Naive thymus-derived CD8-positive, alpha-beta T cell (primary cell): ENCODE measurements around the gene NTSR2. TPM values are rescaled to one million over a fixed set of nuclear protein-coding genes. Genes with fewer than 3 reads are reported as not detected.

Experiments used
- ATAC-seq, 2 donors: fragments of 150-1000 bp; cut with Tn5 transposase in 1 of 2; sonication (Bioruptor Pico), chemical (Tn5 transposase) in 1 of 2; 1 replicate in 1 of 2; 2 replicates in 1 of 2; pipeline ENCODE4 v1.10.0; 2021; ENCODE audit warnings: mild to moderate bottlenecking in 2 of 2, moderate library complexity in 2 of 2
- POLR2A ChIA-PET: fragments of 350-600 bp; sonication (Branson Sonifier 250); formaldehyde crosslinking; loops from one replicate; lab custom pipeline; 2021; ENCODE audit warnings: antibody characterized with exemption; lab: Charles Lee
- DNase-seq, 10 donors: peaks; one replicate each; pipeline versions ENCODE4 v3.0.0 to v3.0.0-alpha.2; 2020 to 2022
- H3K27ac Mint-ChIP-seq, 10 donors: one replicate each; pipeline ENCODE4 v1.8.0; 2020 to 2022; ENCODE audit warnings: mild to moderate bottlenecking in 10 of 10, mixed read lengths in 10 of 10, moderate library complexity in 4 of 10, inconsistent platforms in 1 of 10
- H3K27me3 Mint-ChIP-seq, 5 donors: one replicate each; pipeline ENCODE4 v1.8.0; 2021 to 2022; ENCODE audit warnings: mixed read lengths in 5 of 5
- H3K36me3 Mint-ChIP-seq, 3 donors: one replicate each; pipeline ENCODE4 v1.8.0; 2020 to 2022; ENCODE audit warnings: mixed read lengths in 3 of 3, mild to moderate bottlenecking in 2 of 3, inconsistent platforms in 1 of 3
- H3K4me1 Mint-ChIP-seq, 4 donors: one replicate each; pipeline ENCODE4 v1.8.0; 2021 to 2022; ENCODE audit warnings: mixed read lengths in 4 of 4
- H3K4me3 Mint-ChIP-seq, 10 donors: one replicate each; pipeline ENCODE4 v1.8.0; 2020 to 2022; ENCODE audit warnings: mild to moderate bottlenecking in 10 of 10, mixed read lengths in 10 of 10, moderate library complexity in 6 of 10, inconsistent platforms in 1 of 10
- H3K9me3 Mint-ChIP-seq, 9 donors: one replicate each; pipeline ENCODE4 v1.8.0; 2020 to 2022; ENCODE audit warnings: mixed read lengths in 9 of 9, mild to moderate bottlenecking in 3 of 9, inconsistent platforms in 1 of 9, moderate library complexity in 1 of 9
- polyA plus RNA-seq, 3 donors: library from polyadenylated mRNA; unstranded; fragments of 300-500 nt; fragmentation: Illumina TruSeq; gene quantifications; one replicate each; pipeline ENCODE4 v1.2.3, GENCODE V29; 2021
- total RNA-seq, 8 experiments: library from RNA in 2 of 8; stranded (reverse) in 2 of 8; gene quantifications; one replicate each; pipeline ENCODE4 v1.2.3 and lab custom pipeline; 2021 to 2026

NTSR2 gene
- total and polyA plus RNA-seq, 5 experiments from 2014 or later, result not detected

DNA sequence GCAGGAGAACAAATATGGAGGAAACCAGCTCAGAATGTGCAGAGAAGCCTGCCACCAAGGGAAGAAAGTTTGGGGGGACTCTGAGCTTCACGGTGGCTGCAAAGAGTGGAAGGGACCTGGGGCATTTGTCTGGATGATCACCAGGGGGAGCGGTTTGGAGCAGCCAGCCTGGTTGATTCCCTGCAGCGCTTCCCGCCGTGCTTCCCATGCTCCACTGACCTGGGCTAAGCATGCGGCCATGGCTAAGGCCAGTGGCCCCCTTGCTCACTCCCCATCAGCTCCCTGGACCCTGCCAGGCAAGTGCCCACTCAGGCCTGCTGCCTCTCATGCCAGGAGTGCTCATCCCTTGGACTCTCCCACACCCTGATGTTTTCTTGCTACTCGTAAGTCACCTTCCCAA, 27.0 kb downstream of the NTSR2 start:
- ATAC-seq (no peak), DNase-seq (no peak)
- no peaks in the 10 kb centered on the region for H3K4me1 Mint-ChIP-seq
- no peak overlapping the region for H3K4me3 Mint-ChIP-seq
- POLR2A ChIA-PET, result no interaction called here
- H3K27ac Mint-ChIP-seq, result no peak overlapping the region
- peaks cover 0 to 6% (median 0%) of the 10 kb centered on the region in 5 donors for H3K27me3 Mint-ChIP-seq
- H3K9me3 Mint-ChIP-seq, result no peaks in the 10 kb centered on the region
- no peaks in the 10 kb centered on the region for H3K36me3 Mint-ChIP-seq

GRCh38 chr2:11640132-11640531, 29.9 kb downstream of the NTSR2 start:
- no peak overlapping the region for H3K4me3 Mint-ChIP-seq
- no peak overlapping the region for H3K27ac Mint-ChIP-seq
- no peaks in the 10 kb centered on the region for H3K9me3 Mint-ChIP-seq
- POLR2A ChIA-PET, result no interaction called here
- H3K36me3 Mint-ChIP-seq, result no peaks in the 10 kb centered on the region
- peaks cover 5 to 15% (median 6%) of the 10 kb centered on the region in 5 donors for H3K27me3 Mint-ChIP-seq
- H3K4me1 Mint-ChIP-seq, result no peaks in the 10 kb centered on the region
- ATAC-seq (no peak), DNase-seq (no peak)

DNA sequence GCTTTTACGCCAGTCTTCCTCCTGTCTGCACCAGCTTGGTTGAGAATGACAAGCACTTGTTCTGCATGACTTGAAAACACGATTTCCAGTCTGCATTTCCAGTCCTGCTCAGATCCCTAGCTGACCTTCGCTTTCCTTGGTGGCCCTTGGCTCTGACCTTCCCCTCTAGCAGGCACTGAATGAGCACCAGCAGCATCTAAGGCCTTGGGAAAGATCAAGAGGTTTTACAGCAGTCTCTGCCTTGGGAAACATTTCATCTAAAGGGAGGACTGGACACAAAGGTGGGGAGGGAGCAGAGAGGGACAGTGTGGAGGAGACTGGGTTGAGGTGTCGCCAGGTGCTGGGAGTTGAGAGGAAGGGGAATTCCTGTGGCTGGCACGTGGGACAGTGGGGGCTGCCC, 30.5 kb downstream of the NTSR2 start:
- peaks cover 5 to 15% (median 6%) of the 10 kb centered on the region in 5 donors for H3K27me3 Mint-ChIP-seq
- H3K9me3 Mint-ChIP-seq, result no peaks in the 10 kb centered on the region
- ATAC-seq, result no peak
- POLR2A ChIA-PET, result no interaction called here
- DNase-seq, result no peak
- no peak overlapping the region for H3K27ac Mint-ChIP-seq
- no peaks in the 10 kb centered on the region for H3K4me1 Mint-ChIP-seq
- H3K4me3 Mint-ChIP-seq, result no peak overlapping the region
- H3K36me3 Mint-ChIP-seq, result no peaks in the 10 kb centered on the region

- Mint-ChIP-seq H3K4me1 (no peaks in the 10 kb centered on the region), H3K36me3 (no peaks in the 10 kb centered on the region), H3K9me3 (no peaks in the 10 kb centered on the region), H3K27me3 (peaks cover 3 to 15% (median 6%) of the 10 kb centered on the region in 5 donors), H3K27ac (no peak overlapping the region), H3K4me3 (no peak overlapping the region)
- POLR2A ChIA-PET, result no interaction called here
- no peak for DNase-seq
- ATAC-seq, result no peak
Observed at GRCh38 chr2:11637546-11637945, 32.4 kb downstream of the NTSR2 start.

- ATAC-seq, result no peak
- no peaks in the 10 kb centered on the region for H3K9me3 Mint-ChIP-seq
- no peak overlapping the region for H3K27ac Mint-ChIP-seq
- POLR2A ChIA-PET, result no interaction called here
- H3K4me1 Mint-ChIP-seq, result no peaks in the 10 kb centered on the region
- no peaks in the 10 kb centered on the region for H3K36me3 Mint-ChIP-seq
- DNase-seq, result no peak
- peaks cover 2 to 15% (median 6%) of the 10 kb centered on the region in 5 donors for H3K27me3 Mint-ChIP-seq
- no peak overlapping the region for H3K4me3 Mint-ChIP-seq
Observed at GRCh38 chr2:11636593-11637295, 33.3 kb downstream of the NTSR2 start.

GRCh38 chr2:11635141-11635540, 34.9 kb downstream of the NTSR2 start:
- H3K27me3 Mint-ChIP-seq, result peaks cover 2 to 15% (median 6%) of the 10 kb centered on the region in 5 donors
- no peak overlapping the region for H3K27ac Mint-ChIP-seq
- POLR2A ChIA-PET, result no interaction called here
- no peak for ATAC-seq
- no peak overlapping the region for H3K4me3 Mint-ChIP-seq
- no peak for DNase-seq
- H3K9me3 Mint-ChIP-seq, result no peaks in the 10 kb centered on the region
- H3K36me3 Mint-ChIP-seq, result no peaks in the 10 kb centered on the region
- no peaks in the 10 kb centered on the region for H3K4me1 Mint-ChIP-seq

GRCh38 chr2:11634584-11634983, 35.4 kb downstream of the NTSR2 start:
- no peaks in the 10 kb centered on the region for H3K36me3 Mint-ChIP-seq
- no peaks in the 10 kb centered on the region for H3K4me1 Mint-ChIP-seq
- peaks cover 2 to 15% (median 6%) of the 10 kb centered on the region in 5 donors for H3K27me3 Mint-ChIP-seq
- POLR2A ChIA-PET, result no interaction called here
- H3K4me3 Mint-ChIP-seq, result no peak overlapping the region
- no peak overlapping the region for H3K27ac Mint-ChIP-seq
- ATAC-seq (no peak), DNase-seq (no peak)
- H3K9me3 Mint-ChIP-seq, result no peaks in the 10 kb centered on the region

DNA sequence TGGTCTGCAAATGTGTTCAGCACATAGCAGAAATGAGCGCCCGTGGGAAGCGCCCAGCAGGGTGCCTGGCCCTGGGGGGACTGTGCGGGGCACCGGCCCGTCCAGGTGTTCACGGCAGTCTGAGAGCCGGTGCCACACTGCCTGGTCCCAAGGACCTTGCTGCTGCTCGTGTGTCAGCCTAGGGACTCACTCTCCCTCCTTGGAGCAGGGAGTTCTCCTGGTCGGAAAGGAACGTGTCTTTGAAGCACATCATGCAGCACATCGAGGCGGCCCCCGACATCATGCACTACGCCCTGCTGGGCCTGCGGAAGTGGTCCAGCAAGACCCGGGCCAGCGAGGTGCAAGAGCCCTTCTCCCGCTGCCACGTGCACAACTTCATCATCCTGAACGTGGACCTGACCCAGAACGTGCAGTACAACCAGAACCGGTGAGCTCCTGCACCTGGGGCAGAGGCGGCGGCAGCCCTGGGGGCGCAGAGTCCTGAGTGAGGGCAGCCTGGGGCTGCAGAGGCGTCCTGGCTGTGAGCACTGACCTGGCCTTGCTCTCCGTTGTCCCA, 36.0 kb downstream of the NTSR2 start:
- H3K4me3 Mint-ChIP-seq, result no peak overlapping the region
- no peaks in the 10 kb centered on the region for H3K9me3 Mint-ChIP-seq
- no peaks in the 10 kb centered on the region for H3K36me3 Mint-ChIP-seq
- peaks cover 2 to 15% (median 6%) of the 10 kb centered on the region in 5 donors for H3K27me3 Mint-ChIP-seq
- H3K27ac Mint-ChIP-seq, result no peak overlapping the region
- DNase-seq (no peak), ATAC-seq (no peak)
- no peaks in the 10 kb centered on the region for H3K4me1 Mint-ChIP-seq
- POLR2A ChIA-PET, result no interaction called here

DNA sequence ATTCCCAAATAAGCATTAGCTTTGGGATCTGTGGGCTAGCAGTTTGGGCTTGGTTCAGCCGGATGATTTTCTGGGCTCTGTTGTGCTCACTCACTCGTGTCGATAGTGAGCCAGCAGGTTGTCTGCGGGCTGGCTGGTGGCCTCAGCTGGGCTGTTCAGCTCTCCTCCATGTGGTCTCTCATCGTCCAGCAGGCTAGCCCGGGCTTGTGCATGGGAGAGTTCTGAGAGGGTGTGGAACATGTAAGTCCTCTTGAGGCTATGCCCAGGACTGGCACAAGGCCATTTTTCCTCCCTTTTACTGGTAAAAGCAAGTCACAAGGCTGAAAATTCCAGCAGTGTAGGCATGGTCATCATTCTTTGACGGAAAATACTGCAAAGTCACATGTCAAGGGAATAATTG, 38.5 kb downstream of the NTSR2 start:
- Mint-ChIP-seq H3K36me3 (peaks cover 0 to 4% (median 0%) of the 10 kb centered on the region in 3 donors), H3K4me3 (no peak overlapping the region), H3K4me1 (no peaks in the 10 kb centered on the region), H3K9me3 (peaks cover 0 to 10% (median 0%) of the 10 kb centered on the region in 9 donors), H3K27me3 (peaks cover 2 to 6% (median 2%) of the 10 kb centered on the region in 5 donors), H3K27ac (no peak overlapping the region)
- POLR2A ChIA-PET, result no interaction called here
- DNase-seq (no peak), ATAC-seq (no peak)

DNA sequence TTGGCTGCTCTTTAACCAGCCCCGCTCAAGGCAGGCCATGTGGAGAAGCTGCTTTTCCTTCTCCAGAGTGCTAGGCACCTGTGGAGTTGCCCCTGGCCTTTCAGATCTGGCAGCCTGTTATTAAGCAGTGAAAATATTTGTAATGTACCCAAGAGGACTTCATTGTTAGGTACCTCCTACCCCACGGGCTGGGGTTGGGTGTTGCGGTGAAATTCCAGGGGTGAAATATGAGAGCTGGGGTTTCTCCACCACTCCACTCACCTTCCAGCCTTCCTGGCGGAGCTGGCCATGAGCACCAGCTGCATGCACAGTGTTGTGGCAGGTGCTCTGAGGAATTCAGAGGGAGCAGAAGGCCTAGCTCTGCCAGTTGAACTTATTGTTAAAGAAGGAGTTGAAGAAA, 39.1 kb downstream of the NTSR2 start:
- POLR2A ChIA-PET, result no interaction called here
- Mint-ChIP-seq H3K36me3 (peaks cover 0 to 4% (median 0%) of the 10 kb centered on the region in 3 donors), H3K4me3 (no peak overlapping the region), H3K4me1 (no peaks in the 10 kb centered on the region), H3K27me3 (no peaks in the 10 kb centered on the region), H3K9me3 (peaks cover 0 to 10% (median 0%) of the 10 kb centered on the region in 9 donors), H3K27ac (no peak overlapping the region)
- ATAC-seq (no peak), DNase-seq (no peak)

DNA sequence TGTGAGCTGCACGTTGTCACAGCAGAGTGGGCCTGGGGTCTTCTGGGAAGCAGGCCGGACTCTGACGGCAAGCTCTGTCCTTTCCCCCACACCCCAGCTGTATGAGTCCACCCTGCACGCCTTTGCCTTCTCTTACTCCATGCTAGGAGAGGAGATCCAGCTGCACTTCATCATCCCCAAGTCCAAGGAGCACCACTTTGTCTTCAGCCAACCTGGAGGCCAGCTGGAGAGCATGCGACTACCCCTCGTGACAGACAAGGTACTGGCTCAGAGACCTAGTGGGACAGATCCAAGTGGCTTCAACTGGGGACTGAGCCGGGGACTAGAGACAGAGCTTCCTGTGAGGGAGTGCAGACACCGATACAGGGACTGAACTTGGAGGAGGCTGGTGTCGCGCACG, 40.1 kb downstream of the NTSR2 start:
- H3K36me3 Mint-ChIP-seq, result peaks cover 0 to 4% (median 0%) of the 10 kb centered on the region in 3 donors
- no peak for ATAC-seq
- POLR2A ChIA-PET, result no interaction called here
- no peaks in the 10 kb centered on the region for H3K4me1 Mint-ChIP-seq
- no peak overlapping the region for H3K27ac Mint-ChIP-seq
- no peak for DNase-seq
- H3K9me3 Mint-ChIP-seq, result peaks cover 0 to 10% (median 0%) of the 10 kb centered on the region in 9 donors
- H3K4me3 Mint-ChIP-seq, result no peak overlapping the region
- no peaks in the 10 kb centered on the region for H3K27me3 Mint-ChIP-seq

DNA sequence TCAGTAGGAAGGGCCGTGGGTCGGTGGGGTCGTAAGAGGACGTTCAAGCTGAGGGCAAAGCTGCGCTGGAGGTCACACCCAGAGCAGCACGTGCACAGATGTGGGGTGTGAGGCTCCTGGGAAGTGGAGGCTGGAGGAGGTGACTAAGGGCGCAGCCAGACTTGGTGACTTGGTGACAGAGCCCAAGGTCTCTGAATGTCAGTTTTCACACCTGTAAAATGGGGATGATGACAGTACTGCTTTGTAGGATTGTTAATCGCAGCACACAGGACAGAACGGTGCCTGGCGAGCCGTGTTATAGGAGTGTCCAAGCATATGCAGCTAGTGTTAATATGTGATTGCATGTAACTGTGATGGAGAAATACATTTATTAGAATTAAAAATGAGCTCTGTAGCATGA, 40.8 kb downstream of the NTSR2 start:
- ATAC-seq (no peak), DNase-seq (no peak)
- no peaks in the 10 kb centered on the region for H3K27me3 Mint-ChIP-seq

DNA sequence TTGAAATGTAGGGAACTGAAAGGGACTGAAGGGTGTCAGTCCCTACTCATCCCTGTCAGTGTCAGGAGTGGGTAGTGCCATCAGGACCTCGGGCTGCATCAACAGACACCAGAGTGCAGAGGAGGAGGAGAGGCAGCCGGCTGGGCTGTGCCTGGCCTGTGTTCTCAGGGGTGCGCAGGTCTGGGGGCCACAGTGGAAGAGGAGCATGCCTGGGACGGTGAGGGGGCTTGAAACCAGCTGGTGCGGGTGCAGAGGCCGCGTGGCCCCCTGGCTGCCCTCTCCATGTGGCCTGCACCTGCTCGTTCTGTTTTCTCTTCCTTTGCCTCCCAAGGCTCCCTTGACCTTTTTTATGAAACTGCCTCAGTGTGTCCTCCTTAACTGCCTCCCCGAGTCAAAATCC, 41.3 kb downstream of the NTSR2 start:
- Mint-ChIP-seq H3K9me3 (peaks cover 0 to 10% (median 0%) of the 10 kb centered on the region in 9 donors), H3K4me3 (no peak overlapping the region), H3K4me1 (no peaks in the 10 kb centered on the region), H3K27ac (no peak overlapping the region), H3K27me3 (no peaks in the 10 kb centered on the region), H3K36me3 (peaks cover 0 to 4% (median 0%) of the 10 kb centered on the region in 3 donors)
- no peak for DNase-seq
- ATAC-seq, result no peak
- POLR2A ChIA-PET, result no interaction called here

More for the DNA sequence above, 40.8 kb downstream of the NTSR2 start:
- H3K9me3 Mint-ChIP-seq, result peaks cover 0 to 10% (median 0%) of the 10 kb centered on the region in 9 donors
- H3K4me1 Mint-ChIP-seq, result no peaks in the 10 kb centered on the region
- POLR2A ChIA-PET, result no interaction called here
- H3K36me3 Mint-ChIP-seq, result peaks cover 0 to 4% (median 0%) of the 10 kb centered on the region in 3 donors
- no peak overlapping the region for H3K4me3 Mint-ChIP-seq
- H3K27ac Mint-ChIP-seq, result no peak overlapping the region
